Panc1 (cell line): ENCODE data around the gene ZMAT5. TPM values are rescaled to one million over a fixed set of nuclear protein-coding genes. Genes with fewer than 3 reads are reported as not detected.

Experiments used
- ATAC-seq: fragments of 200-7000 bp; cut with Tn5 transposase; 2 replicates; pipeline ENCODE4 v1.9.1; 2020; ENCODE audit warnings: mild to moderate bottlenecking, moderate library complexity
- BruUV-seq: library from RNA; stranded (reverse); fragments of 400-500 nt; replicated peaks from 2 replicates; lab custom pipeline; 2021; lab: Mats Ljungman, UMichigan
- CTCF ChIA-PET: fragments of 300-600 bp; sonication (Branson Sonifier 250); formaldehyde crosslinking; loops from one replicate; lab custom pipeline; 2022; ENCODE audit warnings: antibody characterized with exemption; lab: Charles Lee
- POLR2A ChIA-PET: fragments of 300-600 bp; sonication (Branson Sonifier 250); formaldehyde crosslinking; loops from one replicate; lab custom pipeline; 2022; ENCODE audit warnings: antibody characterized with exemption; lab: Charles Lee
- DNase-seq: peaks from one replicate; pipeline ENCODE4 v3.0.0-alpha.2; 2010; ENCODE audit warnings: low read depth, low spot score
- H3K27ac ChIP-seq: 2 replicates; pipeline ENCODE4 v1.5.1; 2011; ENCODE audit warnings: mild to moderate bottlenecking, low read length, inconsistent platforms
- H3K27me3 ChIP-seq: fragments of 200-500 bp; sonication (Bioruptor generic); 2 replicates; pipeline ENCODE4 v1.6.0; 2014; ENCODE audit warnings: low read length, inconsistent platforms; ENCODE audit not compliant: control insufficient read depth, insufficient read depth
- H3K36me3 ChIP-seq: fragments of 200-500 bp; sonication (Bioruptor generic); 2 replicates; pipeline ENCODE4 v1.5.1; 2014; ENCODE audit warnings: inconsistent platforms, mild to moderate bottlenecking, low read length, moderate library complexity; ENCODE audit not compliant: control insufficient read depth, insufficient read depth
- H3K4me1 ChIP-seq: 2 replicates; pipeline ENCODE4 v1.5.1; 2011; ENCODE audit warnings: inconsistent platforms, mild to moderate bottlenecking, low read length, moderate library complexity; ENCODE audit not compliant: control insufficient read depth, insufficient read depth
- H3K4me3 ChIP-seq, 2 experiments: 2 replicates each; pipeline ENCODE4 v1.5.1; 2011 to 2012; ENCODE audit warnings: low read depth in 2 of 2, low read length in 2 of 2, mild to moderate bottlenecking in 2 of 2, inconsistent platforms in 1 of 2, moderate library complexity in 1 of 2
- H3K9me3 ChIP-seq: fragments of 200-500 bp; sonication (Bioruptor generic); 2 replicates; pipeline ENCODE4 v1.5.1; 2014; ENCODE audit warnings: low read depth, mild to moderate bottlenecking, inconsistent platforms, low read length, moderate library complexity; ENCODE audit not compliant: control insufficient read depth, insufficient read depth
- CTCF ChIP-seq: fragments of 450-650 bp; IDR thresholded peaks from 2 replicates; pipeline ENCODE4 v1.5.1; 2017; ENCODE audit warnings: mild to moderate bottlenecking
- POLR2AphosphoS5 ChIP-seq: IDR thresholded peaks from 2 replicates; pipeline ENCODE4 v1.6.1; 2012; ENCODE audit warnings: mild to moderate bottlenecking, low read depth, low read length, moderate library complexity
- REST ChIP-seq, 2 experiments: IDR thresholded peaks; 2 replicates each; pipeline ENCODE4 v1.6.1; 2011 to 2012; ENCODE audit warnings: low read depth in 2 of 2, control low read depth in 1 of 2, low read length in 1 of 2, mild to moderate bottlenecking in 1 of 2, moderate library complexity in 1 of 2; ENCODE audit not compliant: insufficient read depth in 1 of 2
- SIN3A ChIP-seq: IDR thresholded peaks from 2 replicates; pipeline ENCODE4 v1.6.1; 2012; ENCODE audit warnings: low read depth, mild to moderate bottlenecking, low read length, moderate library complexity, borderline replicate concordance; ENCODE audit not compliant: insufficient read depth
- TCF7L2 ChIP-seq: IDR thresholded peaks from 2 replicates; pipeline ENCODE4 v1.6.1; 2011; ENCODE audit warnings: mild to moderate bottlenecking, low read depth, low read length, inconsistent platforms
- in situ Hi-C: cut with HindIII; loops from 2 replicates; pipeline ENCODE4 v1.10.0; 2016; ENCODE audit warnings: low sequenced_read_pairs, low pct_unique_long_range_greater_than_20kb
- intact Hi-C: fragments of 100-400 bp; cut with micrococcal nuclease; formaldehyde crosslinking; loops from one replicate; pipeline ENCODE4 v1.10.0; 2022; ENCODE audit not compliant: unreplicated experiment
- total RNA-seq: library from RNA; stranded (reverse); gene quantifications from one replicate; pipeline ENCODE4 v1.2.1, GENCODE V29; 2021; ENCODE audit not compliant: unreplicated experiment

The ZMAT5 gene
- total RNA-seq, 1 experiment from 2014 or later = 22.4 TPM

- DNase-seq (no peak), ATAC-seq (no peak)
- no peak for TF ChIP-seq CTCF
- TF ChIP-seq POLR2AphosphoS5 = no peak
- TF ChIP-seq REST (IDR thresholded peaks at IDR 0.05; ENCODE audit: insufficient read depth in 1 of 2, low read depth in 2 of 2, low read length in 1 of 2) = no peak
- no peak for TF ChIP-seq TCF7L2
- TF ChIP-seq SIN3A = no peak
- no peaks in the 10 kb centered on the region for H3K4me1 ChIP-seq
- POLR2A ChIA-PET = no interaction called here
- in situ Hi-C loops (no loop called here), intact Hi-C loops (no loop called here)
- H3K4me3 ChIP-seq = no peak overlapping the region
- no peaks in the 10 kb centered on the region for H3K9me3 ChIP-seq
- no peak overlapping the region for H3K27ac ChIP-seq
- CTCF ChIA-PET = interaction anchor here (0.9 kb wide), 1 partner anchor 213 kb away, joined by 3 read pairs; no protein-coding TSS in a partner anchor
- no peaks in the 10 kb centered on the region for H3K36me3 ChIP-seq
- H3K27me3 ChIP-seq = no peaks in the 10 kb centered on the region
- no TSS peak for BruUV-seq
These were observed 21.8 kb upstream of the ZMAT5 start for GRCh38 chr22:29788339-29789279.

GRCh38 chr22:29787371-29787980 lies 20.7 kb upstream of the ZMAT5 start:
- H3K36me3 ChIP-seq = no peaks in the 10 kb centered on the region
- ATAC-seq (no peak), DNase-seq (no peak)
- no peaks in the 10 kb centered on the region for H3K27me3 ChIP-seq
- H3K9me3 ChIP-seq = no peaks in the 10 kb centered on the region
- BruUV-seq = no TSS peak
- ChIA-PET POLR2A (no interaction called here), CTCF (no interaction called here)
- no peaks in the 10 kb centered on the region for H3K4me1 ChIP-seq
- intact Hi-C loops = no loop called here
- TF ChIP-seq SIN3A (no peak), POLR2AphosphoS5 (no peak), TCF7L2 (no peak), REST (IDR thresholded peaks at IDR 0.05; ENCODE audit: insufficient read depth in 1 of 2, low read depth in 2 of 2, low read length in 1 of 2) (no peak), CTCF (no peak)
- no peak overlapping the region for H3K4me3 ChIP-seq
- in situ Hi-C loops = no loop called here
- H3K27ac ChIP-seq = no peak overlapping the region
